Measurements from ENCODE around the gene CHRNG. TPM values are rescaled to one million over a fixed set of nuclear protein-coding genes. Genes with fewer than 3 reads are reported as not detected.
"Not testable (repeated sequence)": the region's sequence is repeated elsewhere in the genome, so short reads cannot be mapped to it uniquely, and the experiment has no call there.

CHRNG gene
- total RNA-seq, 1 donor from 2014 or later: not detected

- no peak for TF ChIP-seq CTCF (IDR thresholded peaks at IDR 0.05; ENCODE audit: insufficient read depth, low read length, severe bottlenecking)
- FAIRE-seq (peak; percentile 97), DNase-seq (ENCODE audit: low read depth) (peak; percentile 84)
- Histone ChIP-seq H3K27me3 (ENCODE audit: control insufficient read depth, insufficient read depth, low read length) (no peaks in the 10 kb centered on the region), H3K4me3 (ENCODE audit: low read depth, low read length) (no peak overlapping the region), H3K36me3 (ENCODE audit: control insufficient read depth, insufficient read depth, low read length) (peaks cover 25% of the 10 kb centered on the region)
These were observed 28.7 kb downstream of the CHRNG start for GRCh38 chr2:232568161-232568560.

- DNase-seq (ENCODE audit: low read depth) (no peak), FAIRE-seq (peak; percentile 32)
- H3K4me3 ChIP-seq (ENCODE audit: low read depth, low read length): no peak overlapping the region
- H3K27me3 ChIP-seq (ENCODE audit: control insufficient read depth, insufficient read depth, low read length): no peaks in the 10 kb centered on the region
- TF ChIP-seq CTCF (IDR thresholded peaks at IDR 0.05; ENCODE audit: insufficient read depth, low read length, severe bottlenecking): no peak
- peaks cover 22% of the 10 kb centered on the region for H3K36me3 ChIP-seq (ENCODE audit: control insufficient read depth, insufficient read depth, low read length)
These were observed 30.0 kb downstream of the CHRNG start for GRCh38 chr2:232569541-232569940.

GRCh38 chr2:232570481-232570880, 31.0 kb downstream of the CHRNG start:
- H3K4me3 ChIP-seq (ENCODE audit: low read depth, low read length); DNase-seq (ENCODE audit: low read depth); FAIRE-seq; H3K27me3 ChIP-seq (ENCODE audit: control insufficient read depth, insufficient read depth, low read length): not testable (repeated sequence)
- H3K36me3 ChIP-seq (ENCODE audit: control insufficient read depth, insufficient read depth, low read length): peaks cover 20% of the 10 kb centered on the region

GRCh38 chr2:232571026-232571474, 31.6 kb downstream of the CHRNG start:
- Histone ChIP-seq H3K27me3 (ENCODE audit: control insufficient read depth, insufficient read depth, low read length) (no peaks in the 10 kb centered on the region), H3K36me3 (ENCODE audit: control insufficient read depth, insufficient read depth, low read length) (peaks cover 20% of the 10 kb centered on the region), H3K4me3 (ENCODE audit: low read depth, low read length) (no peak overlapping the region)
- FAIRE-seq (peak; percentile 86), DNase-seq (ENCODE audit: low read depth) (no peak)
- no peak for TF ChIP-seq CTCF (IDR thresholded peaks at IDR 0.05; ENCODE audit: insufficient read depth, low read length, severe bottlenecking)

GRCh38 chr2:232573042-232573441, 33.5 kb downstream of the CHRNG start:
- TF ChIP-seq CTCF (IDR thresholded peaks at IDR 0.05; ENCODE audit: insufficient read depth, low read length, severe bottlenecking): no peak
- H3K36me3 ChIP-seq (ENCODE audit: control insufficient read depth, insufficient read depth, low read length): peaks cover 15% of the 10 kb centered on the region
- no peak overlapping the region for H3K4me3 ChIP-seq (ENCODE audit: low read depth, low read length)
- no peaks in the 10 kb centered on the region for H3K27me3 ChIP-seq (ENCODE audit: control insufficient read depth, insufficient read depth, low read length)
- DNase-seq (ENCODE audit: low read depth) (no peak), FAIRE-seq (no peak)

- Histone ChIP-seq H3K27me3 (ENCODE audit: control insufficient read depth, insufficient read depth, low read length) (no peaks in the 10 kb centered on the region), H3K36me3 (ENCODE audit: control insufficient read depth, insufficient read depth, low read length) (peaks cover 10% of the 10 kb centered on the region), H3K4me3 (ENCODE audit: low read depth, low read length) (no peak overlapping the region)
- TF ChIP-seq CTCF (IDR thresholded peaks at IDR 0.05; ENCODE audit: insufficient read depth, low read length, severe bottlenecking): no peak
- FAIRE-seq (no peak), DNase-seq (ENCODE audit: low read depth) (no peak)
These were observed 34.4 kb downstream of the CHRNG start for GRCh38 chr2:232573771-232574435.

Data from bronchial epithelial cell (primary cell).